GM21526 (cell line): ENCODE results near the gene MCF2L2.

ENCODE experiments used
- ATAC-seq: cut with Tn5 transposase; IDR thresholded peaks from one replicate; pipeline ENCODE4 v1.9.1; 2021; ENCODE audit warnings: moderate library complexity; ENCODE audit not compliant: unreplicated experiment, low FRiP score

MCF2L2 gene

DNA sequence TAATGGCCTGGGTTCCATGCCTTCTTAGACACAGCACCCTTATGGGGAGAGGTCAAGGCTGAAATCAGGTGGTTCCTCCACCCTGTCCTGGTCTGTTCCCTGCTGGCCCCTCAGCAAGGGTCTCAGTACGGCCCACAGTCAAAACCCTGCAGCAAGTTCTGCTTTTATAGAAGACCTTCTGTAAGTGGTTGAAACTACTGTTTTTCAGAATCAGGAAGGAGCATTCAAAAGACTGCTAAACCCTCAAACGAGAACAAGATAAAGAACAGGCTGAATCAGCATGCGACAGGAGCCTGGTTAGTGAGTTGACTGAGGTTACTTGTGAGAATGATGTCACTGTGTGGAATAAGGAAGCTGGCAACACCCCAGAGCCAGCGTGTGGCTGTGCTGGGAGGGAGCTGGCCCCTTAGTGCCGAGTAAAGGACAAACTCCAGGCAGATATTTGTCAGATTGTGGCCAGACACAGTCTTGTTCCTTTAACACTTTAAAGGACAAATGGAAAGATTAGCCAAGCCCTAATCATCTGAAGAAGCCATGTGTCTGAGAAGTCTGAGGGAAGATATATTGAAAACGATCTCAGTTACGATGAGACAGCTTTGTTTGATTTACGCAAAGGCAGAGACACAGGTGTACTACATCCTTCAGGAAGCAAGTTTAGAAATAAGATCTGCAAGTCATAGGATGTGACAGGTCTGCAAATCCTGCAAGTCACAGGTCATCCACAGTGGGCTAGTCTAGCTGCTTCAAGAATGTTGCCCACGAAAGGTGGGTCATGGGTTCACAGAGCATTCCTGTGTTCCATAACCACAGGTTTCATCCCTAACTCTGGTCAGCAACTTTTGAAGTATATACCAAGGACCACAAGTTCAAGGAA, 121.4 kb downstream of the MCF2L2 start:
- ATAC-seq: peak; percentile 77

DNA sequence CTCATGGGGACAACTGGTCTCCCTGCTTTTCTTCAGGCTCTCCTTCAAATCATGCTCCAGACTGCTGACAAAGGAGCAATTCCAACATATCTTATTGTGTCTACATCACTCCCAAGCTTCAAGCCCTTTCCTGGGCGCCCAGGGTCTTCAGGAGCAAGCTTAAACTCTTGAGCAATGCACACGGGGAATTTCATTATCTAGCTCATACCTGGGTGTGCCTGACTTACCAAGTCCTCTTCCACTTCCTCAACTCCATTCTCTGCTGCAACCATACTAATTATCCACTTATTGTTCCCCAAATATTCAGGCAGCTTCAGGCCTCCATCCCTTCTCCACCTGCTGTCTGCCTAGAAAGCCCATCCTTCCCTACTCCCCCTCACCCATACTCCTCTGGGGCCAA, 124.7 kb downstream of the MCF2L2 start:
- ATAC-seq: no peak

GRCh38 chr3:183301937-183302580, 126.4 kb downstream of the MCF2L2 start:
- no peak for ATAC-seq

GRCh38 chr3:183300996-183301562, 127.3 kb downstream of the MCF2L2 start:
- ATAC-seq: no peak

GRCh38 chr3:183299976-183300375, 128.4 kb downstream of the MCF2L2 start:
- no peak for ATAC-seq

DNA sequence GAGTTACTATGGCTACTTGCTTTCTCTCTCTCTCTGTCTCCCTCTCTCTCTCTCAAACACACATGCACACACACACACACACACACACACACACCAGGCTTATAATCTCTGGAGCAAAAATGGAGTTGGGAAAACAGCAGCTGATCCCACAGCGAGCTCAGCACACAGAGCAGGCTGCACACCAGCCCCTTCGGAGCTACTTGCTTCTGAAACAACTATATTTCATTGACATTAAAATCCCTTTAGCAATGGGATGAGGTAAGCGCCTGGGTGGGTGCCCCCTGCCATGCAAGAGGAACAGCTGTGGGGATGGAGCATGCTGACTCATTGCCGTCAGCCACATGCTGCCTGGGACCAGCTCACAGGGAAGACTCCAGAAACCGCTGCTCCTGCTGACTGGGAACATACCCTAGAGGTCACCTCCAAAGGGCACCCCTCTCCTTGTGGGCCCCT, 129.7 kb downstream of the MCF2L2 start:
- ATAC-seq: no peak

GRCh38 chr3:183296944-183297343, 131.5 kb downstream of the MCF2L2 start:
- no peak for ATAC-seq

DNA sequence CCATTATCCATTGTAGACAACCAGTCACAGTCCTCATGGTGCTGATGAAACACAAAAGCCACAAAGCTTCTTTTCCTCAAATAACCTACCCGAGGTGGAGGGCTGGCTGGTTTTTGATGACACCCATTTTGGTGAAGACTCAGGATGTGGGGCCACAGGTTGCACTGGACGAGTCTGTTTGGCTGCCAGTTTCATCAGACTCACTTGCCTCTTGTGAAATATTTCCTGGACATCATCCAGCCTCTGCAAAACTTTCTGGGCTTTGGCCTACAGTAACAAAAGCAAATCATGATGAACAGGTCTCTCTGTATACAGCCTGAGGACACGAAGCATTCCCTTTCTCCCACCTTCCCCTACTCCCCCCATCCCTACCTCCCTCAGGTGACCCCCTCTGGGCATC, 133.2 kb downstream of the MCF2L2 start:
- no peak for ATAC-seq

DNA sequence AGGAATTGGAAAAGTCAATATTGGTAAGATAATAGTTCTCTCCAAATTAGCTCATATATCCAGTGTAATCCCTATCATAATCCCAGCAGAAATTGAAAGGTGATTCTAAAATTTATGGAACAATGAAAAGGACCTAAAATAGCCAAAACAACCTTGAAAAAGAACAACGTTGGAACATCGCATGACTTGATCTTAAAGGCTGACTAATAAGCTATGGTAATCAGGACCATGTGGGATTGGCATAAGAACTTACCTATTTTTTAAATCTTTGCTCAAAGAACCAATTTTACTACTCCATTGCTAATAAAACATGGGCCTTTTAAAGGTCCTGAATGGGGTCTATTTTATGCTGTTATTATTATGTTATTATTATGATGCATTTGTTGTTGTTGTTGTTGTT, 134.5 kb downstream of the MCF2L2 start:
- ATAC-seq: no peak

DNA sequence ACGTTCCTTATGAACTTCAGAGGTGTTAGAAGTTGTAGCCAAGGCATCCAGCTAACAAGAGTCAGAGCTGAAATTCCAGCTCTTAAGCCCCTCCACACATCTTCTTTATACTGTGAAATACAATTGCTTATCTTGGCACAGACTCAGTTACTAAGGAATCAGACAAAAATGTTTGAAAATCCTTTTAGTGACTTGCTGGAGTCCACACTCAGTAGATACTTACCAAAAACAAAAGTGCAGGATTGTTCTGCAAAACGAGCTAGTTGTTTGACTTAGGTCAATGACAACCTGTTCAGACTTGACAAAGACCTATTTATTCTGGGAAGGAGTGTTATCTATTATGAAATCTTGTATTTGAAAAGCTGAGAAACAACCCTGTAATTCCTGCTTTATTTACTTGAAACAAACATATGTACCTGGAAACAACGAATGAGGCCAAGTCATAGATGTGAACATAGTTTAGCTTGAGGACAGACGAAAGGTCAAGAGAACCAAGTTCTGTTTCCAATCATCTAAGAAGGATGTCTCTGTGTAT, 136.9 kb downstream of the MCF2L2 start:
- no peak for ATAC-seq

- no peak for ATAC-seq
Measured at GRCh38 chr3:183290216-183290615, 138.2 kb downstream of the MCF2L2 start.

DNA sequence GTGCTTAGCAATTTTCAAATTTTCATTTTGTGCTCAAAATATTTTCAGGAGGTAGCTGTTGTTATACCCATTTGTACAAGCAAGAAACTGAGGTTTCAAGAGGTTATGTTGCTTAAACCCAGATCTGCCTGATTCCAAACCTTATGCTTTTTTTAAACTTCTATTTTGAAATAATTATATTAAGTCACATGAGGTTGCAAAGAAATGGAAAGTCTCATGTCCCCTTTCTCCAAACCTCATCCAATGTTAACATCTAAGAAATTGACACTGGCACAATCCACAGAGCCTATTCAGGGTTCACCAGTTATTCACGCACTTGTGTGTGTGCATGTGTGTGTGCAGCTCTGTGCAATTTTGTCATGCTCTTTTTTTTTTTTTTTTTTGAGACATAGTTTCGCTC, 140.3 kb downstream of the MCF2L2 start:
- ATAC-seq: no peak

- ATAC-seq: no peak
Measured at GRCh38 chr3:183287301-183287971, 141.0 kb downstream of the MCF2L2 start.

DNA sequence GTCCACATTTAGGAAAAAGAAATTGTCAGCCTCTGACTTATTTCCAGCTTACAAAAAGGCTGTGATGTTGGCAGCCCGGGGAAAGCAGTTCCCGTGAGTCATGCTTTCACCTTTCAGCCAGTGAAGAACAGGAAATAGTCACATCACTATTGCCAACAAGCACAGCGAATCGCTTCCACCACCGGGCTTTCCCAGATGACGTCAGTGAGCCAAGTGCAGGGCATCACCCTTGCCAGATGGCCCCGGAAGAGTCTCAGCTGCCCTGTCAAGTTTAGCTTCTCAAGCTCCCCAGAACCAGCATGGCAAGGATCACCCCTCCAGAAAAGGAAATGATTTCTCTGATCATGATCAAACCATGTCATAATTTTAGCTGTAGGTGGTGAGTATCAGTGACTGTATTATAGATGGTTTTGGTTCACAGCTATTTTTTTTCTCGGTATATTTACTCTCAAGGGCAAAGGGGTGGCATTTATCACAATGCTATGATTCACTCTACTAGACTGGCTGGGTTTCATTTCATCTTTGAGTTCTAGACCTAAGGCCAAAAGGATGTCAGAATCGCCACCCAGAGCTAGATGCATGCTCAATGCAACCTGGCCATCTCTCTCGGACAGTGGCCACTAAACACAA, 142.5 kb downstream of the MCF2L2 start:
- ATAC-seq: peak; percentile 94

- no peak for ATAC-seq
Measured at GRCh38 chr3:183285318-183285717, 143.1 kb downstream of the MCF2L2 start.

- ATAC-seq: no peak
Measured at GRCh38 chr3:183284570-183284969, 143.8 kb downstream of the MCF2L2 start.

DNA sequence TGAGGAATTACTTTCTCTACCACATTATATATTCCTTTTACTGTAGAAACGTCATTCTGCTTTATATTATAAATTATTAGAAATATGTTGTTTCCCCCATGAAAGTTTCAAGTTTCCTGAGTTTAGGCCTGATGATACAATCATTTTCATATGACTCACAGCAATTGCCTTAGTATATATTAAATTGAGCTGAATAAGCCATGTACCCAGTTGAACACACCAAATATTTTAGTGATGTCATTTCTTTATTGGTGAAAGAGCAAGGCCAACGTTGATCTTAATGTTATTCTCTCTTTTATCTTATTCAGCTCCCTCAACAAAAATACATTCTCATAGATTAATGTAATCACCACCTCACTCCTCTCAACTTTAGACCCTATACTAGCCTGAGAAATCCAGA, 144.5 kb downstream of the MCF2L2 start:
- ATAC-seq: no peak

DNA sequence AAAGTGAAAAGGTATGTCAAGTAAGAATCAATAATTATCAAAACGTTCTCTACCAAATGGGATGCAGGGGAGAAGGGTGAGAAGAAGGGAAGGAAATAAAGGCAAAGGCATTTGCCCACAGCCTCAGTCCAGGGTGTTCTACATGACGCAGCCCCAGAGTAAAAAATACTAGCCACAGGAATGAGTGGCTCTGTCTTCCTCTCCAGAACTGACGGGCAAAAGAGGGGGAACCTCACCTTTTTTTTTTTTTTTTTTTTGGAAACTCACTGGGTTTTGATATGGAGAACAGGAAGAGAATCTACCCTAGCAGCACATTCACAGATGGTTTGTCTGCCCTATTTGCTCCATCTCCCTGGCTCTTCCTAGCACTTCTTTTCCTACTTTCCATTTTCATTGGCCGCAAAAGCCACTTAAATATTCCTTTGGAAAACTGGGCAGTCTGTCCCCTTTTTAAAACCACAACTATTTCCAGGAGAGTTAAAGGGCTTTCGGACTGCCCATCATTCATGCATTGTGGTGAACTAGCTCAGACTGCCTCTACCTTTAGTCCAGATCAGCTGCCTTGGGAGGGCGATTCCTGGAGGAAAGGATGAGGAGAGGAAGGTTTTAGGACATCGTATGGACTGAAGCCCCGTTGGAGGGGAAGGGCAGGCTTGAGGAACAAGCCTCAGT, 147.2 kb downstream of the MCF2L2 start:
- ATAC-seq: no peak

- no peak for ATAC-seq
Measured at GRCh38 chr3:183279371-183279770, 149.0 kb downstream of the MCF2L2 start.
